Uterus (tissue), 4 donors: ENCODE data around the gene TBC1D16. TPM values are rescaled to one million over a fixed set of nuclear protein-coding genes. Genes with fewer than 3 reads are reported as not detected.

Experiments used
- DNase-seq, 2 donors: peaks; one replicate each; pipeline ENCODE4 v3.0.0-alpha.2; 2019 to 2020
- H3K27ac ChIP-seq, 2 donors: fragments of 200-600 bp; sonication (generic); 1 replicate in 1 of 2; 2 replicates in 1 of 2; pipeline ENCODE4 v1.5.1; 2016 to 2018
- H3K27me3 ChIP-seq, 2 donors: fragments of 200-600 bp; sonication (generic); one replicate each; pipeline ENCODE4 v1.5.1; 2018 to 2019; ENCODE audit warnings: control low read depth in 1 of 2
- H3K36me3 ChIP-seq, 2 donors: fragments of 200-600 bp; sonication (generic); one replicate each; pipeline ENCODE4 v1.5.1; 2019; ENCODE audit warnings: control low read depth in 1 of 2
- H3K4me1 ChIP-seq, 2 donors: fragments of 200-600 bp; sonication (generic); one replicate each; pipeline ENCODE4 v1.5.1; 2018 to 2019; ENCODE audit warnings: control low read depth in 1 of 2
- H3K4me3 ChIP-seq, 2 donors: fragments of 200-600 bp; sonication (generic); 1 replicate in 1 of 2; 2 replicates in 1 of 2; pipeline ENCODE4 v1.5.1; 2018 to 2019; ENCODE audit warnings: mild to moderate bottlenecking in 1 of 2
- H3K9me3 ChIP-seq, 2 donors: fragments of 200-600 bp; sonication (generic); one replicate each; pipeline ENCODE4 v1.5.1; 2019; ENCODE audit warnings: control low read depth in 1 of 2
- CTCF ChIP-seq, 4 experiments: fragments of 200-600 bp in 2 of 4; fragments of 450-650 bp in 2 of 4; sonication (generic) in 2 of 4; IDR thresholded peaks; one replicate each; pipeline ENCODE4 v1.5.1; 2016 to 2019; ENCODE audit warnings: antibody characterized with exemption in 4 of 4, mild to moderate bottlenecking in 2 of 4, moderate library complexity in 1 of 4
- POLR2A ChIP-seq, 2 donors: fragments of 450-650 bp; IDR thresholded peaks; one replicate each; pipeline ENCODE4 v1.6.1; 2016; ENCODE audit warnings: antibody characterized with exemption in 2 of 2, mild to moderate bottlenecking in 1 of 2, moderate library complexity in 1 of 2
- intact Hi-C: fragments of 100-400 bp; cut with DNase I; formaldehyde crosslinking; loops from one replicate; pipeline ENCODE4 v1.15.1; 2023; ENCODE audit warnings: low total_unique reads
- total RNA-seq, 4 donors: library from RNA; depleted of rRNA in 3 of 4; stranded (reverse); fragments of >200 nt in 3 of 4; gene quantifications; one replicate each; pipeline versions ENCODE4 v1.1.0 to v1.2.4, GENCODE V29; 2014 to 2023
- donor health status: DM: yes; HTN: yes; CAD: no.

TBC1D16 gene
- total RNA-seq, 4 donors from 2014 or later: 3.8 to 58.2 (median 18.3) TPM

GRCh38 chr17:80002690-80003490 is 32.8 kb downstream of the TBC1D16 start:
- H3K27me3 ChIP-seq: no peaks in the 10 kb centered on the region
- no peaks in the 10 kb centered on the region for H3K36me3 ChIP-seq
- intact Hi-C loops: loop anchor here (10.0 kb wide), 1 partner anchor 62 kb away; no protein-coding TSS in a partner anchor
- TF ChIP-seq POLR2A (IDR thresholded peaks at IDR 0.05) (no peak), CTCF (IDR thresholded peaks at IDR 0.05) (no peak)
- DNase-seq: no peak
- H3K27ac ChIP-seq: no peak overlapping the region
- H3K9me3 ChIP-seq: no peaks in the 10 kb centered on the region
- no peak overlapping the region for H3K4me3 ChIP-seq
- H3K4me1 ChIP-seq: no peaks in the 10 kb centered on the region

- intact Hi-C loops: loop anchor here (10.0 kb wide), 1 partner anchor 63 kb away; no protein-coding TSS in a partner anchor
- TF ChIP-seq POLR2A (IDR thresholded peaks at IDR 0.05) (no peak), CTCF (IDR thresholded peaks at IDR 0.05) (no peak)
- DNase-seq: no peak
- H3K4me1 ChIP-seq: no peaks in the 10 kb centered on the region
- no peaks in the 10 kb centered on the region for H3K36me3 ChIP-seq
- no peak overlapping the region for H3K27ac ChIP-seq
- no peaks in the 10 kb centered on the region for H3K27me3 ChIP-seq
- no peak overlapping the region for H3K4me3 ChIP-seq
- H3K9me3 ChIP-seq: no peaks in the 10 kb centered on the region
Observed at GRCh38 chr17:80002070-80002641, 33.5 kb downstream of the TBC1D16 start.

GRCh38 chr17:80000981-80001775 is 34.5 kb downstream of the TBC1D16 start:
- DNase-seq: no peak
- H3K4me3 ChIP-seq: no peak overlapping the region
- intact Hi-C loops: loop anchor here (10.0 kb wide), 1 partner anchor 64 kb away; no protein-coding TSS in a partner anchor

GRCh38 chr17:80000136-80000535 is 35.5 kb downstream of the TBC1D16 start:
- Histone ChIP-seq H3K27me3 (no peaks in the 10 kb centered on the region), H3K9me3 (no peaks in the 10 kb centered on the region), H3K4me3 (no peak overlapping the region), H3K27ac (no peak overlapping the region), H3K36me3 (no peaks in the 10 kb centered on the region), H3K4me1 (no peaks in the 10 kb centered on the region)
- TF ChIP-seq CTCF (IDR thresholded peaks at IDR 0.05): no peak
- no peak for TF ChIP-seq POLR2A (IDR thresholded peaks at IDR 0.05)
- intact Hi-C loops: loop anchor here (10.0 kb wide), 1 partner anchor 65 kb away; no protein-coding TSS in a partner anchor
- DNase-seq: no peak

More at GRCh38 chr17:80000981-80001775, 34.5 kb downstream of the TBC1D16 start:
- Histone ChIP-seq H3K27ac (no peak overlapping the region), H3K9me3 (no peaks in the 10 kb centered on the region), H3K4me1 (no peaks in the 10 kb centered on the region), H3K27me3 (no peaks in the 10 kb centered on the region), H3K36me3 (no peaks in the 10 kb centered on the region)
- TF ChIP-seq POLR2A (IDR thresholded peaks at IDR 0.05): no peak
- no peak for TF ChIP-seq CTCF (IDR thresholded peaks at IDR 0.05)
